ENCODE results near the gene ZIC4.

DNA sequence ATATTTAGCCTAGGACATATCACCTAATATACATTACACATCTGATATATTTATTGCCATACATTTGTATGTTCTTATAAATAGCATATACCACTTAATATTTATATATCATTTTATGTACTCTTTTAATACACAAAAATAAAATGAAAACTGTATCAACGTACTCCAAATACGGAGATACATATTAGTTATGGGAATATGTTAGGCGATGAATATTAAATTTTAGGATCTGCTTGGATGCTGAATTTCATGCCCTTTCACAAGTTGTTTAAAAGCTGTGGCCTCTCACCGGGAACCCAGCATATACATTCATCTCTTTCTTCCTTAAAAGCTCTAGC is 50.6 kb downstream of the ZIC4 start:
- TF ChIP-seq, protein P1, sequence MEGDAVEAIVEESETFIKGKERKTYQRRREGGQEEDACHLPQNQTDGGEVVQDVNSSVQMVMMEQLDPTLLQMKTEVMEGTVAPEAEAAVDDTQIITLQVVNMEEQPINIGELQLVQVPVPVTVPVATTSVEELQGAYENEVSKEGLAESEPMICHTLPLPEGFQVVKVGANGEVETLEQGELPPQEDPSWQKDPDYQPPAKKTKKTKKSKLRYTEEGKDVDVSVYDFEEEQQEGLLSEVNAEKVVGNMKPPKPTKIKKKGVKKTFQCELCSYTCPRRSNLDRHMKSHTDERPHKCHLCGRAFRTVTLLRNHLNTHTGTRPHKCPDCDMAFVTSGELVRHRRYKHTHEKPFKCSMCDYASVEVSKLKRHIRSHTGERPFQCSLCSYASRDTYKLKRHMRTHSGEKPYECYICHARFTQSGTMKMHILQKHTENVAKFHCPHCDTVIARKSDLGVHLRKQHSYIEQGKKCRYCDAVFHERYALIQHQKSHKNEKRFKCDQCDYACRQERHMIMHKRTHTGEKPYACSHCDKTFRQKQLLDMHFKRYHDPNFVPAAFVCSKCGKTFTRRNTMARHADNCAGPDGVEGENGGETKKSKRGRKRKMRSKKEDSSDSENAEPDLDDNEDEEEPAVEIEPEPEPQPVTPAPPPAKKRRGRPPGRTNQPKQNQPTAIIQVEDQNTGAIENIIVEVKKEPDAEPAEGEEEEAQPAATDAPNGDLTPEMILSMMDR (IDR thresholded peaks at IDR 0.05 in 4 of 5, conservative IDR thresholded peaks at IDR 0.05 in 1 of 5), result no peak
- TF ChIP-seq POLR2A (IDR thresholded peaks at IDR 0.05), result no peak
